Stimulated activated CD8-positive, alpha-beta memory T cell treated with anti-CD3 and anti-CD28 coated beads, Interleukin-7, amount 100 ng/mL, for 4 hours (primary cell): ENCODE results near the gene ITPK1.

Experiments used
- DNase-seq, 2 donors: peaks; one replicate each; pipeline ENCODE4 v3.0.0-alpha.2; 2020; ENCODE audit warnings: low read depth in 2 of 2

The ITPK1 gene

DNA sequence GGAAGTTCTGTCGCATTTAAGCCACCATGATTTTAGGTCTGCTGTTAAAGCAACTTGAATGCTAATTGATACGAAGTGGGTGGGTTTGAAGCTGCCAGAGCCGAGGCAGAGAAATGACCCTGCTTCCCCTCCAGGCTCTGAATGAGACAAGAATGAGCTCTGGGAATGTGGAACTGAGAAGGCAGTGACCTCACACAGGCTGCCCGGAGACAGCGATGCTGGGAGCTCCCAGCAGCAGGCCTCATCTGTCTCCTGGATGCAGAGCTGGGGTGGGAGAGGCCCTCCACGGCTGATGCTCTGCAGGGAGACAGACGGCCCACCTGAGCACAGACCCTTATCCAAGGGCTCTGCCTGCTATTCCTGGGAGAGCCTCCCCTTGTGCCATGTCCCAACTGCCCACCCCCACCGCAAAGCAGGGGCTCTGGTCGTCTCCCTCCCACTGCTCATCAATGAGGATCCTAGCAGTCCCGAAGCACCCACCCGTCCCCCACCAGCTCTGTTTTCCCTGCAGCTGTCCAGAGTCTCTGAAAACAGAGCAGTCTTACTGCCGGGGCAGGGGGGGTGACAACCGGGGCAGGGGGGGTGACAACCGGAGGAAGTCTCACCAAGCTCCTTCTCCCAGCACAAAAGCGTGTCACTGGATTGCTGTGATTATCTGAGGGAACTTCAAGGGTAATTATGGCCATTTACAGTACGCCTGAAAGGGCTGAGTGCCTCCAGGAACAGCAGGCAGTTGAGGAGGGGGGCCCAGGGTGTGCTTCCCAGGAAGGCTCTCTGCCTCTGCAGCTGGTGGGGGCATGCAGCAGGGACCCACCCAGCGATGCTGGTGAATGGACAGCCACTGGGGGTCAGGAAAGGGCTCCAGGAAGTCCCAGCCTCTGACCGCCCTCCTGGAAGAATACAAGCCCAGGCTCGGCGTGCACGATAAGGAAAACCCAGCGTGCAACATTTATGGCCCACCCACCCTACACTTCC is 125.0 kb downstream of the ITPK1 start:
- no peak for DNase-seq

DNA sequence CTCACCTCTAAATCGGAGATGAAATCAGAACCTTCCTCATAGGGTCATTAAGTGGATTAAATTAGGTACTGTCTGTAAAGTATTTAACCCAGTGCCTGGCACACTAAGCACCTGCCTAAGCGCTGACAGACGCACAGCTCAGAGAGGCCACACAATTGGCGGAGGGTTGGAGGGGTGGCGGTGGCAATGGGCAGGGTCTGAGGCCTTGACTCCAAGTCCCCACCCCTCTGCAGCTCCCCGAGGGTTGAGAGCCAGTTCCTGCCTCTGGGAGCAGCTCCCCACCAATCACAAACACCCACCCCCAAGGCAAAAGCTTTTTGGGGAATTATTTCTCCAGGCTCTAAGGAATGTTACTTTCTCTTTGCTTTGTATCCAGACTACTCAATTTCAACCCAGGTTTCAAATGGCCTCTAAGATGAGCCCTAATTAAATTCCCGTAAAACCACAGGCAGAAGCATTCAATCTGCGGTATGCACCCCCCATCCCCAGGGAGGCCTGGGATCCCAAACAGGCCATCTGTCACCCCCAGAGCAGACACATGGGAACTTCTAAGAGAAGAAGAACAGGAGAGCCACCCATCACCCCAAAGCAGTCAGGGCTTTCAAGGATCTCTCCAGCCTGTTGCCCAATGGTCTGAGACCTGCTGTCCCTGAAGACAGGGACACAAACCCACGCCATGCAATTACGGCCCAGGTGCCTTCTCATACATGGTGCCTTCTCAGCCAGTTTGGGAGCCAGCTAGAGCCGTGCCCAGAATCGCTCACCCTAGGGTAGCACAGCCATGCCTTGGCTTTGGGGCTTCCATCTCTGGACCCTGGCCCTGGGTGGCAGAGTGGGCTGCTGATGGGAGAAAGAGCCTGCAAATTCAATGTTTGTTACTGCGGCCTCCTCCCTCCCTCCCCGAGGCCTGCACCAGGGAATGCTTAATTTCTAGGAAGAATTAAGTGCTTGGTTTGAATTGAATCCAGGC is 126.7 kb downstream of the ITPK1 start:
- DNase-seq: no peak

DNA sequence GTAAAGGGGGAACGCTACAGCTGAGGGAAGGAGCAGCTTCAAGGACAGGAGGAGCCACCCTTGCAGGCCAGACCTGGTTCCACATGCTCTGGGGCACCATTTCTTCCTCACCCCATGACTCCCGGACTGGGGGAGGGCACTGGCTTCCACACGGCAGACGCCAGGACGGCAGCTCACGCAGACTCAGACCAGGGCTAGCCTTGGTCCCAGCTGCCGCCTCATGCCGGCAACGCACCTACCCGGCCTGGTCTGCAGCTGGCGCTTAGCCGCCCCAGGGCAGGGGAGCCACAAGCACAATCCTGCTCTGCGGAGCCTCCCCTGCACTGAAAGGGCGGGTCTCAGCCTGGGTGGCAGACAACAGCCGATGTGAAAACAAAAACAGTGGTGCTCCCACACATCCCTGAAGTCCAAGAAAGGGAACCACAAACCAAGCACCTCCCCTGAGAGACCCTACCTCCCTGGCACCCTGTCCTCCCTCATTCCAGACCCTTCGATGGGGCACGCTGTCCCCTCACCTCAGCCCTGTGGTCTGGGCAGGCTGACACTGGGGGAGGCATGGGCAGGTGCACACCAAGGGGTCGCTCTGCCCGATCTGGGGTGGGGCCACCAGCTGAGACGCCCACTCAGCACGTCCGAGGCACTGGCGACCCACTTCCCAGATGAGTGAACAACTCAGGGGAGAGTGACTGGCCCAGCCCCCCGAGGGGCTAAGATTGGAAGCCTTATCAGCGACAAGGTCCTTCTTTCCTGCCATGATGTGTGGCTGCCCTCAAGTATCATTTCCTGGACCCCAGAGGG is 127.8 kb downstream of the ITPK1 start:
- DNase-seq: no peak

DNA sequence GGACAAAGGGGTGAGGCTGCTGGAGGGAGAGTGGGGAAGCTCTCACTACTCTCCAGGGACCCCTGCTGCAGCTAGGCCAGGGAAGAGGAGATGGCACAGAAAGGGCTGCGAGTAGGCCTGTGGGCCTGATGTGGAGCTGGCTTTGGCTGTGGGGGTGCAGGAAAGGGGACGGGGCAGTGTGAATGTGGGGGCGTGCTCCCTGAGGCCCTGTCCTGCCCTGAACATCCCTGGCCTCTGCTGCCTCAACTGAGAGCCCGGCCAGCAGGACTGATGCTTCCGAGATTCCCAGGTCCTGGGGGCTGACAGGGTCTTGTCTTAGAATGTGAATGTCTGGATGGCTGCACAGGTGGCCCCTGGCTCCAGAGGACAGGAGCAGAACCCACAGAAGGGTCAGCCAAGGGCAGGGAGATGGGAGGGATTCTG is 128.6 kb downstream of the ITPK1 start:
- no peak for DNase-seq

DNA sequence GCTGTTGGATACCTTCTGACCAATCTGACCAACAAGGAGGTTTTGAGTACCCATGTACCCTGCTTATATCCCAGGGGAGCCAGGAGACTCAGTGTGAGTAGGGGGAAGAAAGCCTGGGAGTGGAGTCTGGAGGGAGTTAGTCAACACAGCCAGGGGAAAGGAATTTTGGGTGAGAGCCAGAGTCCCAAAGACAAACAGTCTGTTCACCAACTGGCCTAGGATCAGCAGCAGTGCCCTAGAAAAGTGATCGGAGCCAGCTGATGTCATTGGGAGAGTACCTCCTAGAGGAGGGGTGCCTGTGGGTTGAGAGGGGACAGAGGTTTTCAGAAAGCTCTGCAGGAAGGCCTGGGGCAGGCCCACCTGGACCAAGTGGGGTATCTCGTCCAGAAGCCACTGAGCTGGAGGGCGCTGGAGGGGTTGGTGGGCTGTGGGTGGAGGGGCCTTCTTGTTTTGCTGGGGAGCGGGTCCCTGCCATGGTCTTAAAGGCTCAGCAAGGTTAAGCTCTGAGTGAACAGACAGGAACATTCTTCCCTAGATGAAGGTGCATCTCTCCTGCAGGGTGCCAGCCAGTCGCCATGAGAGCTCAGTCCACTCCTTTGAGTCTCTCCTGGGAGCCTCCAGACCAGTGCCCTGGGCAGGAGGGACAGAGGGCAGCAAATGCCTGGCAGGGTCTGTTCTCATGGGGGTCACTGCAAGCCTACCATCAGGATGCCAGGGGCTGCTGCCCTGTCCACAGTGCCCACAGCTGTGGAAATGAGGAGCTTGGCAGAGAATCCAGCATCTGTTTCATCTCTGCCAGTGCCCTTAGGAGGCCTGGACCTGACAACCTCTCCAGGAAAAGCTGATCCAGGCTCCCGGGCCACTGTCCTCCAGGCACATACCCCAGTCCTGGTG is 129.2 kb downstream of the ITPK1 start:
- DNase-seq: no peak

DNA sequence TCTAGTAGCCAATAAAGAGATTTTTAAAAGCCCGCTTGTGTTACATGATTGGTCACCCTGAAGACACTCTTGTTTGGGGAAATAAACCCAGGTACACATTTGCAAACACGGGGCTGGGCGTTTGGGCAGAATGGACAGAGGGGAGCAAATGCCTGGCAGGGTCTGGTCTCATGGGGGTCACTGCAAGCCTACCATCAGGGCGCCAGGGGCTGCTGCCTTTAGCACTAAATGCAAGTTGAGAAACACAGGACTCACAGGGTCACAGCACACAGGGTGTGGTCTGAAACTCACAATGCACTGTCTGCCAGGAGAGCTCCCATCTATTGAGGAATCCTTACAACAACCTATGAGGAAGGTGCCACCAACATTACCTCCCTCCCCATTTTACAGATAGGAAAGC is 130.2 kb downstream of the ITPK1 start:
- DNase-seq: no peak

DNA sequence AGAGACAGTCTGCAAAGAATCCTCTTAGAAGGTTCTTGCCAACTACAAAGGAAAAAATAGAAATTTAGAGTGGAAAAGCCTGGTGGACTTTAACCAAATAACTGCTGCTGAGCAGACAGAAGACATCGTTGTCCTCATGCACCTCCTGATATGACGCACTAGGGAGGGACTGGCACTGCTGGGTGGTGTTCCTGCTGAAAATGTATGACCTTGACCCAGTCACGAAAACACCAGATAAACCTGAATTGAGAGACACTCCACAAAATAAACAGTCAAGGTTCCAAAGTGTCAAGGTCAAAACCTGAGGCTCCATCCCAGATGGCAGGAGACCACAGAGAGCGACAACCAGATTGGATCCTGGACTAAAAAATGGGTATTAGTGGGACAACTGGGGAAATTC is 130.8 kb downstream of the ITPK1 start:
- no peak for DNase-seq

DNA sequence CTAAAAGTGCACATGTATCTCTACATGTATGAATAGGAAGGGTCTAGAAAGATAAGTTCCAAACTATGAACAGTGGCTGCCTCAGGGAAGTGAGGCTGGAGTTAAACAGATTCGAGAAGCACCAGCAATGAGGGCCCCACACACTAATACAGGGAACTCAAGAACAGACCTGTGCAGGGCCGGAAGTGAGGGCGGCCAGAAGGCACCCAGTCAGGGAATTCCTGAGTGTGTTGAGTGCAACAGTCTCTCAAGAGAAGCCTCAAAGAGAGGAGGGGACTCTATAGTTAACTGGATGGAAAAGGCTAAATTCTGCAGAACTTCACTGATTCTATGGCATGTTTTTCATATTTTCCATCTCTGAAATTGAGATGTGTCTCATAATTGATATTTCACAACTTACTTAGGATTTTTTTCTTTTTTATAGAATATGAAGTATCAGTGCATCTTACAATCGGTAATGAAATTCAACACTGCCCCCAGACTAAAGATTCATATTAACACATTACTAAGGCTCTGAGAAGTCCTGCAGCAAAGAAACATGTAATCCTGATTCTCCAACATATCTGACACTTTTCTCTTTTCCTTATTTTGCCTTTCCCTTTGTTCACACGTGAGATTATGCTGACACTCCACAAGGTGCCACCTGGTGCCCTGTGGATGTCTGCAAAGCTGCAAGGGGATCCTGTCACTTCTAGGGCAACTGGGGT is 131.5 kb downstream of the ITPK1 start:
- DNase-seq: no peak

DNA sequence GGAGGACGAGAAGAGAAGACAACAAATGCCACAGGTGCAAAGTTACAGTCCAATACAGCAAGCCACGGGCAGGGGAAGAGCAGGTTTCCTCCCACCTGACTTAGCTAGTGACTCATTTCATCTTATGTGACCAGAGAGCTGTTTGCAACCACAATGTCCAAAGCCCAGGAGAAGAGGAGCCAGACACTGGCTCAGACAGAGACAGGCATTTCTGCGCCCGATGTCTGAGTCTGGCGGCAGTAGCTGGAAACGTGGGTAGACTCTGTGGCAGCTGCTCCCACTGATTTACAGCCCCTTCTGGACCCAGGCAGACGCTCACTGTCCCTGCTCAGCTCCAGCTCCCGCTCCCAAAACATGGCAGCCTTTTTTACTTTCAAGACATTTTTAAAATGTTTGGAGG is 132.8 kb downstream of the ITPK1 start:
- DNase-seq: no peak

DNA sequence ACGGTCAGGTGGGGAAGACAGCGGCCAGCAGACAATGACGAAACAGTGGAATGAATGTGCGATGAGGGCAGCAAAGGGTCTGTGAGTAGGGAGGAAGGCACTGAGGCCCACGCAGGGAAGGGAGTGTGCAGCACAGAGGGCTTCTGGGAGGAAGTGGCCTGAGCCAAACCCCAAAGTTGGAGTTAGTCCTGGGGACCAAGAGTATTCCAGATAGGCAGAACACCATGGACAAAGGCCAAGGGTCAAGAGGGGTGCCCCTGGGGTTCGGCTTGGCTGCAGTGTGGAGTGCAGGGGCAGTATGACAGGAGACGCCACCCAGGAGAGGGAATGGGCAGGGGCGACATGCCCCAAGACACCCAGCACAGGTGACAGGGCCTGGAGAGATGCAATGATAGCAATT is 134.0 kb downstream of the ITPK1 start:
- no peak for DNase-seq

DNA sequence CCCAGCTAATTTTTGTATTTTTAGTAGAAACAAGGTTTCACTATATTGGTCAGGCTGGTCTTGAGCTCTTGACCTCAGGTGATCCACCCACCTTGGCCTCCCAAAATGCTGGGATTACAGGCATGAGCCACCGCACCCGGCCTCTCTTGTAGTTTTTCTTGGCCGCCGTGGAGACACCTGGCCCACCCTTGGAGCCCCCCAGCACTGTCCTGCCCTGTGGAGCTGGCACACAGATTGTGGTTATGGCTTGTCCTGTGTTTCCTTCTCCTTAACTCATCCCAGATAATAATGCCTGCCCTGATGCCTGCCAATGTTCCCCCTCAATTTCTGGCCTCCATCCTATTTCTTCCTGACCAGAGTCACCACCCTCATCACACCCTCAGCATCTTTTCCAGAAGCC is 134.9 kb downstream of the ITPK1 start:
- no peak for DNase-seq

DNA sequence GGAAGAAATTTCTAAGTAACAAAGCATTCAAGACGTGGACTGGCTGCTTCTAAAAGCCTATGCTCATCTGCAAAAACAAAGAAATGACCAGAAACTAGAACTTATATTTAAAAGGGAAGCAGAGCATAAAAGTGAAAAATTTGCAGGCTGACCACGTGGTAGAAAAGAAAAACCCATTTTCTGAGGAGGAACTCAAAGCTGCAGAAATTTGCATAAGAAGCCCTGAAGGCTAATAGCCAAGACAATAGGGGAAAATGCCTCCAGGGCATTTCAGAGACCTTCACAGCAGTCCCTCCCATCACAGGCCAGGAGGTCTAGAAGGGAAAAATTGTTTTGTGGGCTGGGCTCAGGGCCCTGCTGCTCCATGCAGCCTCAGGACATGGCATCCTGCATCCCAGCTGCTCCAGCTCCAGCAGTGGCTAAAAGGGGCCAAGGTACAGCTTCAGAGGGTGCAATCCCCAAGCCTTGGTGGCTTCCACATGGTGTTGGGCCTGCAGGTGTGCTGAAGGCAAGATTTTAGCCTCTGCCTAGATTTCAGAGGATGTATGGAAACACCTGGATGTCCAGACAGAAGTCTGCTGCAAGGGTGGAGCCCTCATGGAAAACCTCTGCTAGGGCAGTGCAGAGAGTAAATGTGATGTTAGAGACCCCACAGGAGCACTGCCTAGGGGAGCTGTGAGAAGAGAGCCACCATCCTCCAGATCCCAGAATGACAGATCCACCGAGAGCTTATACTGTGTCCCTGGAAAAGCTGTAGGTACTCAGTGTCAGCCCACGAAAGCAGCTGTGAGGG is 137.3 kb downstream of the ITPK1 start:
- DNase-seq: no peak

DNA sequence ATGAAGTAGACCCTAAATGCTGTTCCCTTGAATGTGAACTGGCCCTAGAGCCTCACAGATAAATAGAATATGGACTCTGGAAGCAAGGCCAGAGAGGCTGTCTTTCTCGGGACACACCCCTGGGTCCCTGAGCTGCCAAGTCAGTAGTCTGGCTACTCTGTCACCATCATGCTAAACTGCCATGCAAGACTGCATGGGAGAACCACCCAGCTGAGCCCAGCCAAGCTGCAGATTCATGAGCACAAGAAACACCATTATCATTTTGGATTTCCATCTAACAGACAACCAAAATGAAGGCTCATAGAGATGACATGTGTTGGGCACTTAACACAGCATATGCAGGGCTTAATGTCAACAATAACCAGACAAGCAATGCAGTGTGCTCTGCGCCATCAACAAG is 139.5 kb downstream of the ITPK1 start:
- no peak for DNase-seq

DNA sequence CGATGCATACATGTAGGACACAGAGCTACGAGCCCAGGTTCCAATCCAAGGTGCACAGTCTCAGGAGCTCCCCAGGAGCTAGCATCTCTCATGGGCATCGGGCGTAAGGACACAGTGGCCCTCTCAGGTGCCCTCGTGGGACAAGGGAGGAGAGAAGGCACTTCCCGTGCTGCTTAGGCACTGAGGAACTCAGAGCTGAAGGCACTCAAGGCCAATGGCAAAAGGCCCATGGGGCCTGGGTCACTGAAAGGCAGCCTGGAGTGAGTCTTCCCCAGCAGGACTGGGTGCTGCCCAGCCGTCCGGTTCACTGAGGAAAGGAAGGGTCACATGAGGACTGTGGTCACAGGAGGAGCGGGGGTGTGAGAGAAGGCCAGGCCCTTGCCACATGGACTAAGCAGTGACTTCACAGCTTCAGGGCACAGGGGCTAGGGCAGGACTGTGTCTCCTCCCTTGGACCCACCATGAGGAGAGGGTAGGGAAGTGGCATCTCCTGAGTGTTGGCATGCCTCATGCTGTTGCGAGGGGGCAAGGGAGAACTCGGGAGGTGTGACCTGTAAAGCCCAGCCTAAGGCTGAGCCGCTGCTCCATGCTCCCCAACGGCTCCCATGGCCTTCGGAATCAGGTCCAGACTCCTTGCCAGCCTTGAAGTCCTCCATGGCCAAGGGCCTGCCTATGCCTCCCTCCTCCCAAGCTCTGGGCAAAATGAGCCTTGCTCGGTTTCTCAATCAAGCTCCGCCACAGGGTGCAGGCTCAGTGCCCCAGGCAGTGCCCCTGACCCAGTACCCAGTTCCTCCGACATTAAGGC is 141.0 kb downstream of the ITPK1 start:
- no peak for DNase-seq

DNA sequence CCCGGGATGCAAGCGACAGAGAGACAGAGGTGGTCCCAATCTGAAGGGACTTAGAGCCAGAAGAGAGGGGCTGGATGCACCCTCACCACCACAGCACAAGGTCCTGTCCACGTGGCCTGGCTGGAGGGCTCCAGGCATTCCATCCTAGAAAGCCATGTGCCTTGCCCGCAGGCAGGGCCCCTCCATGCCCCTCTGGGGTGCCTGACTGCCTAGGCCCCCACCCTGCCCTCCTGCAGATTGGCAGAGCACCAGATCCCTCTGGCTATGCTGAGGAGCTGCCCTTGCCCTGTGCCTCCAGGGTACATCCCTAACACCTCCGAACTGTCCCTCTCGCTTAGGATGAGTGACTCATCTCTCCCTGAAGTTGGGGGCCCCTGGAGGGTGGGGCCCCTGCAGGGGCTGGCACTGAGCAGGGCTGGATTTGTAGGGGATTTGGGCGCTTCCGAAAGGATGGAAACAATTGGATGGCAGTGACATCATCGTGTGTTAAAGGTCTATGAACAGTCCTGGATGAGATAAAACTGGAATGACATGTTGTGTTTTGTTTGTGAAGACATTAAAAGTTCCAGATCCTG is 141.8 kb downstream of the ITPK1 start:
- no peak for DNase-seq

DNA sequence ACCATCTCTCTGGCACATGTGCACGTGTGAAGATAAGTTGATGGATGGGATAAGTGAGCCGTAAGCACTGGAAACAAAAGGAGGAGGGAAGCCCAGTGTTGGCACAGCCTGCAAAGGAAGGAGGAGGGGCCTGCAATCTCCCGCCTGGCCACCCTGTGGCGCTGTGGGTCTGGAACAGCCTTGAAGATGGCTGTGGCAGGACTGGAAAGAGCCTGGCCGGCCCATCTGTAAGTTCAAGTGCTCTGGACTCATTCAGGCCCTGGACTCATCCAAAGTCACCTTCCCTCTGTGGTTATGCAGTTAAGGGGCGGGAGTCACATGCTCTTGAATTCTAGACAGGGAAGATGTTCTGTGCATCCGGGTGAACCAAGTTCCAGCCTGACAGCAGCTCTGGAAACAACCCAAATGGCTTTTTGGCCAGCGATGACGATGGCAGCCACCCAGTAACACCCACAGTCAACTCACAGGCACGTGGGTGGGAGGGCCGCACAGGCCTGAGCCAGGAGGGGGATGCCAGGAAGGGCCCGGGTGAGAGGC is 142.4 kb downstream of the ITPK1 start:
- no peak for DNase-seq

DNA sequence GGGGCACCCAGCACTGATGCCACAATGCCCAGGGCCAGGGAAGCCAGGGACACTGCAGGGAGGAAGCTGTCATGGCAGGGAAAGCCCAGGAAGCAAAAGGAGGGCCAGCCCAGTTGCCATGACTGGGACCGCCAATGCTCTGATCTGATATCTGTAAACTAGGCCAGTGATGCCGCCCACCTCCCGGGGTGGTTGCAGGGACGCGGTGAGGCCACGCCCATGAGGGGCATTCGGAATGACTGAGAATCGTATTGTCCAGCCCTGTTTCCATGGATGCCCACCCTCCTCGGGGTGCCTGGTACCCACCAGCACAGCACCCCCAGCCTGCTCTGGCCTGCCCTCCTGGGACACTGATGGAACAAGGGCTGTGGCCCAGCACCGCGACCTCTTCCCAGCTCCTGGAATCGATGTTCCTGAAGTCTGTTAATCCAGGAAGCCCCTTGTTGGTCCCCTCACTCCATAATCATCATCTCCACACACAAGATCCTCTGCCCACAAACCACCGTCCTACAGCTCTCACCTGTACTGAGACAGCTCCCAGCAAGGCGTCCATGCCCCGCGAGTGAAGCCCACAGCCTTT is 144.0 kb downstream of the ITPK1 start:
- DNase-seq: no peak
